ENCODE data around the gene NUP153.
"Not testable (repeated sequence)": the region's sequence is repeated elsewhere in the genome, so short reads cannot be mapped to it uniquely, and the experiment has no call there.

NUP153 gene

GRCh38 chr6:17706580-17707370 lies at the start of gene NUP153:
Gene NUP153, minus strand, starts transcription at chr6:17706925. Its CDS starts 538 bp downstream, at chr6:17706387.
- no peak for TF ChIP-seq CTCF (conservative IDR thresholded peaks at IDR 0.05; ENCODE audit: low read length)
- DNase-seq (ENCODE audit: low read depth) = peak; percentile 98
- H3K4me3 ChIP-seq (ENCODE audit: low read length) = peak within 1 kb of the TSS; percentile 82

GRCh38 chr6:17754254-17754653 lies 47.5 kb upstream of the NUP153 start:
- no peak overlapping the region for H3K4me3 ChIP-seq (ENCODE audit: low read length)
- no peak for TF ChIP-seq CTCF (conservative IDR thresholded peaks at IDR 0.05; ENCODE audit: low read length)
- no peak for DNase-seq (ENCODE audit: low read depth)

- DNase-seq (ENCODE audit: low read depth); H3K4me3 ChIP-seq (ENCODE audit: low read length): not testable (repeated sequence)
Observed at GRCh38 chr6:17745324-17745723, 38.6 kb upstream of the NUP153 start.

GRCh38 chr6:17744757-17745308 lies 38.1 kb upstream of the NUP153 start:
- not testable (repeated sequence) for H3K4me3 ChIP-seq (ENCODE audit: low read length)

GRCh38 chr6:17744019-17744756 lies 37.5 kb upstream of the NUP153 start:
- no peak for DNase-seq (ENCODE audit: low read depth)
- H3K4me3 ChIP-seq (ENCODE audit: low read length) = no peak overlapping the region
- no peak for TF ChIP-seq CTCF (conservative IDR thresholded peaks at IDR 0.05; ENCODE audit: low read length)

More at GRCh38 chr6:17744757-17745308, 38.1 kb upstream of the NUP153 start:
- not testable (repeated sequence) for DNase-seq (ENCODE audit: low read depth)

- TF ChIP-seq CTCF (conservative IDR thresholded peaks at IDR 0.05; ENCODE audit: low read length) = no peak
- no peak overlapping the region for H3K4me3 ChIP-seq (ENCODE audit: low read length)
- peak; percentile 12 for DNase-seq (ENCODE audit: low read depth)
Observed at GRCh38 chr6:17741507-17741906, 34.8 kb upstream of the NUP153 start.

- H3K4me3 ChIP-seq (ENCODE audit: low read length) = no peak overlapping the region
- TF ChIP-seq CTCF (conservative IDR thresholded peaks at IDR 0.05; ENCODE audit: low read length) = no peak
- no peak for DNase-seq (ENCODE audit: low read depth)
Observed at GRCh38 chr6:17740559-17741220, 34.0 kb upstream of the NUP153 start.
